ENCODE results near the gene CDH26.

- TF ChIP-seq EZH2 (IDR thresholded peaks at IDR 0.05; ENCODE audit: borderline replicate concordance, insufficient read depth, low read depth, low read length, poor library complexity, severe bottlenecking) (no peak), CTCF (IDR thresholded peaks at IDR 0.05) (no peak)
Observed at GRCh38 chr20:59996108-59996507, 37.9 kb downstream of the CDH26 start.

Data from B cell (primary cell).